COLO829 (cell line): ENCODE measurements around the gene PIGH.
"Not testable (repeated sequence)": the region's sequence is repeated elsewhere in the genome, so short reads cannot be mapped to it uniquely, and the experiment has no call there.

Experiments
- DNase-seq: peaks from one replicate; pipeline ENCODE4 v3.0.0; 2012; ENCODE audit warnings: low spot score

Gene PIGH

DNA sequence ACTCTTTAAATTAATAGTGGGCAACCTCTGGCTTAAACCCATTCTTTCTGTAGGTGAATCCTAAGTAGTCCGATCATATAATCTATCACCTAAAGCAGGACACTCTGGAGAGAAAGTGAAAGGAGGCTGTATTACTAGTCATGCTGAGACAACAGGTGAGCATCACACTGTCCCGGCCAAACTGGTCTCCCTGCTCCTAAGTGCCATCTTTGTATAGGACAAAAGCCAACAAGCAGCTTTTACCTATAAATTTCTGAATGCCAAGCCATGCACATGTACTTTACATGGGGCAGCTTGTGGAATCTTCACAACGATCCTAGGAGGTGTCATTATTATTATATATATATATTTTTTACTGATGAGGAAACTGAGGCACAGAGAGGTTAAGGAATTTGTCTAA lies 48.9 kb downstream of the PIGH start:
- no peak for DNase-seq

DNA sequence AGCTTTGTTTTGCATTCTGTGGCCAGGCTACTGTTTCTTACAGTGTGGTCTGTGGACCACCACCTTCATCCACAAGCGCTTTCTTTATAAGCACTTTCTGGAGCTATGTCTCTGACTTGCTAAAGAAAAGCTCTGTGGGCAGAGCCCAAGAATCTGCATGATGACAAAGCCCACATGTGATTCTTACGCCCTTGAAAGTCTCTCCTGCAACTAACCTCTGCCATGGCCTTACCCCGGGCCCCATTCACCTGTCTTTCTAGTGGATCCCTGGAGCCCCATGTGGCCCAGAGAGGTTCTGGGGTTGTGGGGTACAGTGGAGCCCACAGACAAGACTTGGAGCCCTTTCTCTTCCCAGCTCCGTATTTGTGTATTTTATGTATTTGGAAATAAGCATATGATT lies 50.3 kb downstream of the PIGH start:
- DNase-seq: no peak

DNA sequence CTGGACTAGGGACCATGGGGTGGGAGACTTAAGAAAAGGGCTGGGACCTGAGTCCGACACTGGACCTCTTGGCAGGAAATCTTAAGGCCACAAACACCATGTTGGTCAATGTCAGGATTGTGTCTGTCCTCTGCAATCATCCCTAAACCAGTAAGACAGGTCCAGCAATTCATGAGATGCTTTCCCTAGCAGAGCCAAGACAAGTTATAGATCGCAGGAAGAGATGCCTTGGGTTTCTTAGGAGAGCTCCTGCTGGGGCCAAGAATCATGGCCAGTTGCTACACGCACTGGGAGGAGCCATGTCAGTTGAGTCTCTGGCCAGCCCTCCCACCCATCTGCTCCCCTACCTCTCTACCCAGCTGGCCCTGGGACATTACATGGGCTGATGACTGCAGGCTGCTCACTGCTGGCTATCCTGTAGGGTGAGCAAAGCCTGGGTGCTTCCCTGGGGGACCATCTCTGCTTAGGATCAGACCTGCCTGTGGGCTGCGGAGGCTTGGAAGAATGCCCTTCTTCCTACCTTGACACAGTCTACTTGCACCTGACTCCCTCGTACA lies 52.8 kb downstream of the PIGH start:
- no peak for DNase-seq

DNA sequence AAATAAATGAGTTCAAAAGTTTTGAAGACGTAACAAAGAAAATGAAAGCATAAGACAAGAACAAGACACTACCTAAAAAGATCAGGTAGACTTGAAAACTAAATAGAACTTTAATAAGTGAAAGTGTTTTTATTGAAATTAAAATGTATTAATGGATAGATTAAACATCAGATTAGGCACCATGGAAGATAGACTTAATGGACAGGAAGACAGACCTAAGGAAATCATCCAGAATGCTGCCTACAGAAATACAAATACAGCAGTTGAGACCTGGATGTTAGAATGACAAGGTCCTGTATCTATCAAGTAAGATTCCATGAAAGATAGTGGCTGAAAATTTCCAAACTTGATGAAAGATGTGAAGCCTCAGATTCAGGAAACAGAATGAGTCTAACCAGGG lies 55.5 kb downstream of the PIGH start:
- DNase-seq: no peak

DNA sequence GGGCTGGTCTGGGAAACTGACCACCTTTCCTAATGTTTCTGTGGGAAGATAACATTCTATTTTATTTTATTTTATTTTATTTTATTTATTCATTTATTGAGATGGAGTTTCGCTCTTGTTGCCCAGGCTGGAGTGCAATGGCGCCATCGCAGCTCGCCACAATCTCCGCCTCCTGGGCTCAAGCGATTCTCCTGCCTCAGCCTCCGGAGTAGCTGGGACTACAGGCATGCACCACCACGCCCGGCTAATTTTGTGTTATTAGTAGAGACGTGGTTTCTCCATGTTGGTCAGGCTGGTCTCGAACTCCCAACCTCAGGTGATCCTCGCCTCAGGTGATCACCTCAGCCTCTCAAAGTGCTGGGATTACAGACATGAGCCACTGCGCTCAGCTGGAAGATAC lies 57.4 kb downstream of the PIGH start:
- DNase-seq: not testable (repeated sequence)

DNA sequence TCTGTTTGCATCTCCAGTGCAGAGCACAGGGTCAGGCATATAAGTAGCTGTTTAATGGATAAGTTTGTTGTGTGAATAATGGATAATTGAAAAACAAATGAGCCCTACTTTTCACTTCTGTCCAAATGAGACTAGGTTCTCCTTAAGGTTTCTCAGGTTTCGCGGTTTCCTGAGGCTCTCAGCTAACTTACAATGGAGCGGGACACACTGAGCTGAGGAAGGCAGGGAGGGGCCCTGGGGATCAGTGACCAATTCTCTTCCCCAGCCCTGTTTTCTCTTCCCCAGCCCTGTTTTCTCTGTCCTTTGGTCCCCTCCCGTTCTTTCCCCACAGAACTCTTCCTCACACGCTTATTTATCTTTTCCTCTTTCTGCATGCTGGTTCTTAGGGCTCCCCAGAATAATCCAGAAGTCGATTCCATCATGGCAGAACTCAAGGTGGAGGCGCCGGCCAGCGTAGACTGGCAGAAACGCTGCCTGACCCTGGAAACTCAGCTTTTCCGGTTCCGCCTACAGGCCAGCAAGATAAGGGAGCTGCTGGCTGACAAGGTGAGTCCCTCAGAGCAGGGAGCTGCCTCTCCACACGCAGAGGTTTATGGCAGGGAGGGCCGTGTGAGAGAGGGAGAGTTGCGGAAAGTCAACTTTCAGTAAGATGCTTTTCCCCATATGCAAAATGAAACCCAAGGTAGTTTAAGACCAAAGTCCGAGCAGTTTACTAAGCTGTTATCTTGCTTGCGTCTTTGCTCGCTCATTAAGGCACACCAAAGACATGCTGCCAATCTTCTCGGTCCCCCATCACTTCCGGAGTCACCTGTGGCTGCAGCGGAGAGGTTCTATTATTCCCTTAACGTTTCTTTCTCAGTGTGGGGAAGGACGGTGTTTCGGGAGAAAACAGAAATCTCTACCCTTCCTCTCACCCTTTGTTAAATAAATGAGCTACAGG lies 58.4 kb downstream of the PIGH start:
- DNase-seq: no peak
